OCI-LY3 (cell line): ENCODE results near the gene TOM1L2.

Experiments
- CTCF ChIP-seq: fragments of 200-600, 300-600 bp; sonication (generic); IDR thresholded peaks from 2 replicates; pipeline ENCODE4 v1.5.1; 2014; ENCODE audit warnings: antibody characterized with exemption, low read length, low read depth
- EZH2phosphoT487 ChIP-seq: fragments of 200-600 bp; shearing (Covaris generic); IDR thresholded peaks from 2 replicates; pipeline ENCODE4 v1.6.1; 2018; ENCODE audit warnings: antibody characterized with exemption, mixed run types, low read depth

- TF ChIP-seq CTCF = no peak
- no peak for TF ChIP-seq EZH2phosphoT487
These were observed 133.9 kb downstream of the TOM1L2 start for GRCh38 chr17:17837966-17838962.
